HG03565 (cell line): Measurements from ENCODE around the gene HPCAL4.

Experiments
- ATAC-seq: cut with Tn5 transposase; IDR thresholded peaks from one replicate; pipeline ENCODE4 v1.9.1; 2021; ENCODE audit warnings: mild to moderate bottlenecking, moderate library complexity; ENCODE audit not compliant: unreplicated experiment

Gene HPCAL4

GRCh38 chr1:39704757-39705156 lies 13.5 kb upstream of the HPCAL4 start:
- ATAC-seq, result no peak

GRCh38 chr1:39701049-39701439 lies 9.8 kb upstream of the HPCAL4 start:
- no peak for ATAC-seq

GRCh38 chr1:39700348-39700747 lies 9.1 kb upstream of the HPCAL4 start:
- ATAC-seq, result no peak

- ATAC-seq, result no peak
Observed at GRCh38 chr1:39699419-39699818, 8.2 kb upstream of the HPCAL4 start.

- ATAC-seq, result no peak
Observed at GRCh38 chr1:39698568-39698967, 7.3 kb upstream of the HPCAL4 start.

GRCh38 chr1:39696448-39696847 lies 5.2 kb upstream of the HPCAL4 start:
- ATAC-seq, result no peak

- no peak for ATAC-seq
Observed at GRCh38 chr1:39695016-39695415, 3.8 kb upstream of the HPCAL4 start.

- no peak for ATAC-seq
Observed at GRCh38 chr1:39694026-39694425, 2.8 kb upstream of the HPCAL4 start.

- no peak for ATAC-seq
Observed at GRCh38 chr1:39692152-39693074, 1.2 kb upstream of the HPCAL4 start.

- no peak for ATAC-seq
Observed at GRCh38 chr1:39690794-39691382, 345 bp downstream of the HPCAL4 start.

GRCh38 chr1:39690225-39690624 lies 1.0 kb downstream of the HPCAL4 start:
- no peak for ATAC-seq

- ATAC-seq, result no peak
Observed at GRCh38 chr1:39689635-39690034, 1.6 kb downstream of the HPCAL4 start.

- ATAC-seq, result no peak
Observed at GRCh38 chr1:39689214-39689613, 2.0 kb downstream of the HPCAL4 start.

GRCh38 chr1:39688706-39689105 lies 2.5 kb downstream of the HPCAL4 start:
- ATAC-seq, result no peak

- no peak for ATAC-seq
Observed at GRCh38 chr1:39687243-39687642, 4.0 kb downstream of the HPCAL4 start.

- ATAC-seq, result no peak
Observed at GRCh38 chr1:39685071-39685470, 6.2 kb downstream of the HPCAL4 start.

GRCh38 chr1:39684313-39684664 lies 6.9 kb downstream of the HPCAL4 start:
- ATAC-seq, result no peak

GRCh38 chr1:39683591-39684312 lies 7.5 kb downstream of the HPCAL4 start:
- no peak for ATAC-seq

- ATAC-seq, result no peak
Observed at GRCh38 chr1:39681999-39682398, 9.2 kb downstream of the HPCAL4 start.

GRCh38 chr1:39681294-39681693 lies 9.9 kb downstream of the HPCAL4 start:
- no peak for ATAC-seq

GRCh38 chr1:39680751-39681150 lies 10.5 kb downstream of the HPCAL4 start:
- no peak for ATAC-seq

GRCh38 chr1:39679821-39680220 lies 11.4 kb downstream of the HPCAL4 start:
- ATAC-seq, result no peak
